H1 (cell line): ENCODE data around the gene LIPE. TPM values are rescaled to one million over a fixed set of nuclear protein-coding genes. Genes with fewer than 3 reads are reported as not detected.

Experiments used
- CTCF ChIA-PET: fragments of 300-600 bp; sonication (Branson Sonifier 250); formaldehyde crosslinking; loops from one replicate; lab custom pipeline; 2021; ENCODE audit not compliant: partially characterized antibody; lab: Charles Lee
- POLR2A ChIA-PET: fragments of 300-600 bp; sonication (Branson Sonifier 250); formaldehyde crosslinking; loops from one replicate; lab custom pipeline; 2021; ENCODE audit warnings: inconsistent platforms; ENCODE audit not compliant: partially characterized antibody; lab: Charles Lee
- DNase-seq, 2 experiments: peaks; one replicate each; pipeline versions ENCODE4 v3.0.0 to v3.0.0-alpha.2; 2010 to 2022; ENCODE audit warnings: low spot score in 2 of 2, low read depth in 1 of 2, mixed read lengths in 1 of 2
- FAIRE-seq: peaks from 2 replicates; lab custom pipeline; 2011; peaks lifted over from hg19 to GRCh38; lab: Jason Lieb, UNC
- H2AFZ ChIP-seq: 2 replicates; pipeline ENCODE4 v1.8.1; 2012; ENCODE audit warnings: low read length, inconsistent platforms
- H2AK5ac ChIP-seq: 2 replicates; pipeline ENCODE4 v1.6.1; 2013; ENCODE audit warnings: low read depth, low read length
- H2BK120ac ChIP-seq: replicated peaks from 2 replicates; pipeline ENCODE3; 2013; ENCODE audit warnings: low read depth, low read length, inconsistent platforms
- H2BK12ac ChIP-seq: 2 replicates; pipeline ENCODE4 v1.6.1; 2013; ENCODE audit warnings: low read depth, low read length
- H2BK15ac ChIP-seq: 2 replicates; pipeline ENCODE4 v1.6.1; 2013; ENCODE audit warnings: low read length
- H2BK20ac ChIP-seq: 2 replicates; pipeline ENCODE4 v1.6.1; 2013; ENCODE audit warnings: low read length
- H2BK5ac ChIP-seq: 2 replicates; pipeline ENCODE4 v1.6.1; 2013; ENCODE audit warnings: low read depth, low read length
- H3K14ac ChIP-seq: 2 replicates; pipeline ENCODE4 v1.6.1; 2013; ENCODE audit warnings: inconsistent platforms; ENCODE audit not compliant: insufficient read length
- H3K18ac ChIP-seq: 2 replicates; pipeline ENCODE4 v1.6.1; 2013; ENCODE audit warnings: low read length; ENCODE audit errors: extremely low read depth
- H3K23ac ChIP-seq: 2 replicates; pipeline ENCODE4 v1.6.1; 2013; ENCODE audit warnings: inconsistent platforms; ENCODE audit not compliant: insufficient read length
- H3K23me2 ChIP-seq: 2 replicates; pipeline ENCODE4 v1.6.1; 2013; ENCODE audit warnings: low read depth, low read length
- H3K27ac ChIP-seq: 2 replicates; pipeline ENCODE4 v1.6.1; 2011; ENCODE audit warnings: low read depth, low read length, inconsistent platforms
- H3K27me3 ChIP-seq, 4 experiments: replicated peaks in 1 of 4; 1 replicate in 1 of 4; 2 replicates in 3 of 4; pipeline versions ENCODE4 v1.6.1 to v1.8.1; 2011 to 2013; ENCODE audit warnings: low read length in 3 of 4, mild to moderate bottlenecking in 3 of 4, inconsistent platforms in 2 of 4, mixed read lengths in 2 of 4, moderate library complexity in 1 of 4; ENCODE audit not compliant: control insufficient read depth in 3 of 4, insufficient read depth in 3 of 4; ENCODE audit errors: extremely low read depth in 1 of 4
- H3K36me3 ChIP-seq, 4 experiments: 2 replicates each; pipeline versions ENCODE4 v1.6.1 to v1.8.1; 2011 to 2013; ENCODE audit warnings: mild to moderate bottlenecking in 4 of 4, low read length in 3 of 4, moderate library complexity in 2 of 4, control low read depth in 1 of 4, inconsistent platforms in 1 of 4; ENCODE audit not compliant: insufficient read depth in 4 of 4, control insufficient read depth in 2 of 4
- H3K4ac ChIP-seq: replicated peaks from 2 replicates; pipeline ENCODE3; 2013; ENCODE audit warnings: low read length, low read depth, mixed read lengths, inconsistent platforms; ENCODE audit not compliant: insufficient read length
- H3K4me1 ChIP-seq, 4 experiments: replicated peaks in 1 of 4; 1 replicate in 1 of 4; 2 replicates in 3 of 4; pipeline versions ENCODE4 v1.6.1 to v1.8.1; 2011 to 2013; ENCODE audit warnings: low read length in 3 of 4, inconsistent platforms in 2 of 4, mixed read lengths in 1 of 4; ENCODE audit not compliant: insufficient read depth in 4 of 4, control insufficient read depth in 3 of 4
- H3K4me2 ChIP-seq, 2 experiments: 2 replicates each; pipeline versions ENCODE4 v1.6.1 to v1.8.1; 2011 to 2013; ENCODE audit warnings: low read depth in 2 of 2, low read length in 2 of 2, control low read depth in 1 of 2, inconsistent platforms in 1 of 2, mild to moderate bottlenecking in 1 of 2; ENCODE audit not compliant: insufficient read depth in 1 of 2
- H3K4me3 ChIP-seq, 4 experiments: fragments of 200-600, 300-600 bp in 1 of 4; sonication (generic), shearing (Covaris generic), sonication (Bioruptor Twin) in 1 of 4; 2 replicates each; pipeline versions ENCODE4 v1.5.1 to v1.8.1; 2011 to 2016; ENCODE audit warnings: low read length in 4 of 4, low read depth in 3 of 4, control low read depth in 2 of 4, inconsistent platforms in 2 of 4, mild to moderate bottlenecking in 2 of 4, mixed read lengths in 1 of 4, moderate library complexity in 1 of 4; ENCODE audit not compliant: insufficient read depth in 2 of 4; ENCODE audit errors: extremely low read depth in 1 of 4
- H3K56ac ChIP-seq: replicated peaks from 2 replicates; pipeline ENCODE3; 2013; ENCODE audit warnings: low read depth, mild to moderate bottlenecking, mixed read lengths, low read length, inconsistent platforms; ENCODE audit not compliant: insufficient read length
- H3K79me1 ChIP-seq: 2 replicates; pipeline ENCODE4 v1.6.1; 2013; ENCODE audit warnings: low read depth, low read length, control low read depth
- H3K79me2 ChIP-seq, 2 experiments: 2 replicates each; pipeline versions ENCODE4 v1.6.1 to v1.8.1; 2012 to 2013; ENCODE audit warnings: low read length in 2 of 2, mild to moderate bottlenecking in 2 of 2, inconsistent platforms in 1 of 2; ENCODE audit not compliant: insufficient read depth in 2 of 2, control insufficient read depth in 1 of 2
- H3K9ac ChIP-seq, 4 experiments: replicated peaks in 1 of 4; 1 replicate in 1 of 4; 2 replicates in 3 of 4; pipeline versions ENCODE4 v1.6.1 to v1.8.1; 2011 to 2013; ENCODE audit warnings: low read depth in 3 of 4, low read length in 3 of 4, control low read depth in 2 of 4, mild to moderate bottlenecking in 2 of 4, moderate library complexity in 2 of 4, inconsistent platforms in 1 of 4; ENCODE audit errors: extremely low read depth in 1 of 4
- H3K9me3 ChIP-seq, 2 experiments: 2 replicates each; pipeline versions ENCODE4 v1.6.1 to v1.8.1; 2012 to 2013; ENCODE audit warnings: mild to moderate bottlenecking in 2 of 2, moderate library complexity in 2 of 2, control low read depth in 1 of 2, inconsistent platforms in 1 of 2, low read depth in 1 of 2, low read length in 1 of 2, mixed read lengths in 1 of 2; ENCODE audit not compliant: insufficient read depth in 2 of 2
- H4K20me1 ChIP-seq, 2 experiments: replicated peaks in 1 of 2; 2 replicates each; pipeline versions ENCODE3 to v1.8.1; 2011 to 2013; ENCODE audit warnings: inconsistent platforms in 2 of 2, low read length in 2 of 2, mild to moderate bottlenecking in 1 of 2; ENCODE audit not compliant: insufficient read depth in 2 of 2, control insufficient read depth in 1 of 2
- H4K5ac ChIP-seq: 2 replicates; pipeline ENCODE4 v1.6.1; 2013; ENCODE audit warnings: low read length, low read depth, mixed read lengths, inconsistent platforms; ENCODE audit not compliant: insufficient read length
- H4K8ac ChIP-seq: 2 replicates; pipeline ENCODE4 v1.8.0; 2013; ENCODE audit warnings: mild to moderate bottlenecking, moderate library complexity, low read length, inconsistent platforms; ENCODE audit not compliant: insufficient read depth; ENCODE audit errors: extremely low read depth
- H4K91ac ChIP-seq: replicated peaks from 2 replicates; pipeline ENCODE3; 2013; ENCODE audit warnings: low read length, mixed read lengths, inconsistent platforms; ENCODE audit not compliant: insufficient read length
- ASH2L ChIP-seq: fragments of 200-600, 300-600 bp; sonication (generic); IDR thresholded peaks from one replicate; pipeline ENCODE4 v1.7.1; 2017; ENCODE audit warnings: low read length
- CTBP2 ChIP-seq: IDR thresholded peaks from 2 replicates; pipeline ENCODE4 v1.7.0; 2011; ENCODE audit warnings: borderline replicate concordance, mild to moderate bottlenecking, moderate library complexity, mixed read lengths, low read length; ENCODE audit not compliant: insufficient read depth, insufficient read length
- KDM4A ChIP-seq: IDR thresholded peaks from one replicate; pipeline ENCODE4 v1.7.1; 2012; ENCODE audit warnings: low read depth, mild to moderate bottlenecking, moderate library complexity, low read length, inconsistent platforms; ENCODE audit not compliant: severe bottlenecking
- PHF8 ChIP-seq: fragments of 200-600 bp; sonication (generic); conservative IDR thresholded peaks from 2 replicates; pipeline ENCODE4 v1.7.1; 2012; ENCODE audit warnings: low read depth, mild to moderate bottlenecking, inconsistent platforms, low read length, moderate library complexity
- POLR2A ChIP-seq, 2 experiments: IDR thresholded peaks; 1 replicate in 1 of 2; 2 replicates in 1 of 2; pipeline ENCODE4 v1.6.1; 2011; ENCODE audit warnings: low read depth in 2 of 2, low read length in 2 of 2, mild to moderate bottlenecking in 2 of 2; ENCODE audit errors: control extremely low read depth in 1 of 2
- RAD21 ChIP-seq, 2 experiments: IDR thresholded peaks in 1 of 2; conservative IDR thresholded peaks in 1 of 2; 2 replicates each; pipeline ENCODE4 v1.6.1; 2011; ENCODE audit warnings: low read depth in 2 of 2, low read length in 2 of 2, improper control_type of control experiment in 1 of 2, inconsistent platforms in 1 of 2, mild to moderate bottlenecking in 1 of 2, moderate library complexity in 1 of 2
- TAF7 ChIP-seq: optimal IDR thresholded peaks from 2 replicates; pipeline ENCODE3; 2011; ENCODE audit warnings: low read depth, mild to moderate bottlenecking, inconsistent platforms, low read length, moderate library complexity, borderline replicate concordance
- YY1 ChIP-seq: IDR thresholded peaks from 2 replicates; pipeline ENCODE4 v1.6.1; 2011; ENCODE audit warnings: low read depth, mild to moderate bottlenecking, low read length
- WGBS, 2 experiments: shearing (Covaris generic) in 1 of 2; methylation state at CpG; one replicate each; pipeline versions ENCODE4 v1.1.6 to v1.1.7; 2013 to 2015; ENCODE audit warnings: low lambda C conversion rate in 2 of 2, mixed read lengths in 2 of 2, inconsistent platforms in 1 of 2, low coverage in 1 of 2, missing lambda C conversion rate in 1 of 2; ENCODE audit not compliant: insufficient replicate concordance in 2 of 2, insufficient coverage in 1 of 2, insufficient read length in 1 of 2; ENCODE audit errors: extremely low coverage in 1 of 2, missing lambda C conversion rate in 1 of 2; 5-methylcytosine and 5-hydroxymethylcytosine counted together
- polyA plus RNA-seq, 7 experiments: library from polyadenylated mRNA; depleted of rRNA in 3 of 7; stranded (reverse) in 5 of 7; unstranded in 2 of 7; fragments of >200 nt in 5 of 7; fragments of 200-250 nt in 2 of 7; gene quantifications; 1 replicate in 5 of 7; 2 replicates in 1 of 7; 4 replicates in 1 of 7; pipeline versions ENCODE4 v1.2.1 to v1.2.3, GENCODE V29; 2011 to 2013; ENCODE audit warnings: missing spikeins in 2 of 7, mixed read lengths in 2 of 7
- total RNA-seq: library from RNA; stranded (reverse); fragmentation: NEBNext Ultra II Directional; extraction: Animal tissue kit (Norgen Biotek cat#: 25700); gene quantifications from 2 replicates; pipeline ENCODE4 v1.2.1, GENCODE V29; 2021
- TF ChIP-seq, protein P1 (sequence below): IDR thresholded peaks from 2 replicates; pipeline ENCODE4 v1.6.1; 2012; ENCODE audit warnings: inconsistent platforms
- TF ChIP-seq, protein P2 (sequence below): IDR thresholded peaks from 2 replicates; pipeline ENCODE4 v1.6.1; 2012; ENCODE audit warnings: inconsistent platforms

Gene LIPE
- total and polyA plus RNA-seq, 2 of the 8 experiments (the other 6 are each of a cell fraction or from before 2014, with no cell fraction given): 8.7 to 15.9 TPM

DNA sequence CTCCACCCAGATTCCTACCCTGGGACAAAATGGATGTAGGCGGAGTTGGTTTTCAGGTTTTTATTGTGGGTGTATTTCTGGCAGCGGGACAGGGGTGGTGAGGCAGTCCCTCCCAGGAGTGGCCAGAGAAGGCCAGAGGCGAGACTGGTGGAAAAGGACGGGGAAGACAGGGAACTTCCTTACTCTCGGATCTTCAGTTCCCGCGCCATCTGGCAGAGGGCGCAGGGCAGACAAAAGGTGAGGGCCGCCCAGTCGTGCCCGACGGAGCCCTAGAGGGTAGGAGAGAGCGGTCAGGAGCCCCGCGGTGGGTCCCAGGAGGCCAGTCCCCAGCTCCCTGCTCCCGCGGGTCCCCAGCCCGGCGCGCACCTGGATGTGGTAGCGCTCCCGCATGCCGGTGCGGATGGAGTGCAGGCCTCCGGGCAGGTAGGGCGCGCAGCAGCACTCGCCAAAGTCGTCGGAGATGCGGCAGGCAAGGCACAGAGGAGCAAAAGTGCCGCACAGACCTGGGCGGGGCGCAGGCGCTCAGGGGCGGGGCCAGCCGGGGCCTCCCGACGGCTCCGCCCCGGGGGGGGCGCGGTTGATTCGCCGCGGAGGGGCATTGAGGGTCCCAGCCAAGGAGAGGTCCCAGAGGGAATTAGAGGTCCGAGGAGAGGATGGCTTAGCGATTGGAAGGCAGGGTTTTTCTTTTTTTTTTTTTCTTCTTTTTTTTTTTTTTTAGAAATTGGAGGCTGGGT lies 40.0 kb downstream of the LIPE start:
- Histone ChIP-seq H4K5ac (peak overlapping the region; percentile 96), H3K18ac (peak overlapping the region; percentile 97), H3K79me2 (no peaks in the 10 kb centered on the region), H3K23ac (no peak overlapping the region), H4K20me1 (no peaks in the 10 kb centered on the region), H2AK5ac (no peak overlapping the region), H3K9me3 (no peaks in the 10 kb centered on the region), H2BK12ac (no peak overlapping the region), H3K36me3 (no peaks in the 10 kb centered on the region), H2BK5ac (peak overlapping the region; percentile 93; the same call in 1 of the 2 replicates), H3K4me1 (peaks cover 0 to 12% (median 4%) of the 10 kb centered on the region in 4 experiments; a peak in 5 of 7 replicates), H2BK20ac (no peak overlapping the region; the same call in 1 of the 2 replicates), H3K4ac (peak overlapping the region; percentile 82), H3K27me3 (peaks cover 0 to 10% (median 5%) of the 10 kb centered on the region in 4 experiments; a peak in 4 of 7 replicates), H4K8ac (peak overlapping the region; percentile 96), H3K9ac (peak overlapping the region in 3 of 4 experiments; percentile 46 to 82 (median 73); a peak in 5 of 7 replicates), H3K14ac (no peak overlapping the region), H4K91ac (peak overlapping the region; percentile 96), H3K23me2 (no peaks in the 10 kb centered on the region), H3K4me3 (peak overlapping the region; percentile 63 to 79 (median 64)), H3K79me1 (no peaks in the 10 kb centered on the region), H3K56ac (peak overlapping the region; percentile 90), H3K27ac (peak overlapping the region; percentile 61; the same call in 1 of the 2 replicates), H2BK15ac (no peak overlapping the region), H3K4me2 (peak overlapping the region; percentile 60 to 89), H2BK120ac (no peak overlapping the region), H2AFZ (peak overlapping the region; percentile 36)
- peak in 1 of 2 experiments; percentile 94 for DNase-seq
- FAIRE-seq: no peak
- 3% methylated on average over 32 of the region's 48 CpGs; no CpG with 5 or more reads in 1 of the 2 experiments for WGBS, 2 experiments
- ChIA-PET POLR2A (interaction anchor here (1.3 to 6.7 kb wide), 4 partner anchors 9 to 14 kb away, joined by 3 to 47 read pairs (median 4); no protein-coding TSS in a partner anchor), CTCF (interaction anchor here (0.8 to 3.8 kb wide), 8 partner anchors 9 to 57 kb away, joined by 3 to 15 read pairs (median 7); no protein-coding TSS in a partner anchor)
- no peak for TF ChIP-seq YY1
- peak; percentile 18 to 39 for TF ChIP-seq RAD21 (IDR thresholded peaks at IDR 0.05 in 1 of 2, conservative IDR thresholded peaks at IDR 0.05 in 1 of 2; ENCODE audit: low read depth in 2 of 2, low read length in 2 of 2)
- TF ChIP-seq, protein P1, sequence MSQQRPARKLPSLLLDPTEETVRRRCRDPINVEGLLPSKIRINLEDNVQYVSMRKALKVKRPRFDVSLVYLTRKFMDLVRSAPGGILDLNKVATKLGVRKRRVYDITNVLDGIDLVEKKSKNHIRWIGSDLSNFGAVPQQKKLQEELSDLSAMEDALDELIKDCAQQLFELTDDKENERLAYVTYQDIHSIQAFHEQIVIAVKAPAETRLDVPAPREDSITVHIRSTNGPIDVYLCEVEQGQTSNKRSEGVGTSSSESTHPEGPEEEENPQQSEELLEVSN: peak; percentile 49
- peak; percentile 78 for TF ChIP-seq TAF7
- TF ChIP-seq ASH2L: peak; percentile 68
- peak; percentile 81 for TF ChIP-seq KDM4A
- peak; percentile 93 for TF ChIP-seq PHF8
- TF ChIP-seq, protein P2, sequence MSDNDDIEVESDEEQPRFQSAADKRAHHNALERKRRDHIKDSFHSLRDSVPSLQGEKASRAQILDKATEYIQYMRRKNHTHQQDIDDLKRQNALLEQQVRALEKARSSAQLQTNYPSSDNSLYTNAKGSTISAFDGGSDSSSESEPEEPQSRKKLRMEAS: peak; percentile 60
- no peak for TF ChIP-seq CTBP2
- TF ChIP-seq POLR2A (IDR thresholded peaks at IDR 0.05; ENCODE audit: control extremely low read depth in 1 of 2, low read depth in 2 of 2, low read length in 2 of 2): peak in 1 of 2 experiments; percentile 89; a peak in 2 of 3 replicates
